NOMO-1 treated with DMSO at 0.1 percent for 48 hours (cell line): ENCODE results near the gene ZFYVE27.

ENCODE experiments used
- DNase-seq: peaks from one replicate; lab custom pipeline; 2025; ENCODE audit not compliant: unreplicated experiment; lab: John Stamatoyannopoulos, UW

ZFYVE27 gene

DNA sequence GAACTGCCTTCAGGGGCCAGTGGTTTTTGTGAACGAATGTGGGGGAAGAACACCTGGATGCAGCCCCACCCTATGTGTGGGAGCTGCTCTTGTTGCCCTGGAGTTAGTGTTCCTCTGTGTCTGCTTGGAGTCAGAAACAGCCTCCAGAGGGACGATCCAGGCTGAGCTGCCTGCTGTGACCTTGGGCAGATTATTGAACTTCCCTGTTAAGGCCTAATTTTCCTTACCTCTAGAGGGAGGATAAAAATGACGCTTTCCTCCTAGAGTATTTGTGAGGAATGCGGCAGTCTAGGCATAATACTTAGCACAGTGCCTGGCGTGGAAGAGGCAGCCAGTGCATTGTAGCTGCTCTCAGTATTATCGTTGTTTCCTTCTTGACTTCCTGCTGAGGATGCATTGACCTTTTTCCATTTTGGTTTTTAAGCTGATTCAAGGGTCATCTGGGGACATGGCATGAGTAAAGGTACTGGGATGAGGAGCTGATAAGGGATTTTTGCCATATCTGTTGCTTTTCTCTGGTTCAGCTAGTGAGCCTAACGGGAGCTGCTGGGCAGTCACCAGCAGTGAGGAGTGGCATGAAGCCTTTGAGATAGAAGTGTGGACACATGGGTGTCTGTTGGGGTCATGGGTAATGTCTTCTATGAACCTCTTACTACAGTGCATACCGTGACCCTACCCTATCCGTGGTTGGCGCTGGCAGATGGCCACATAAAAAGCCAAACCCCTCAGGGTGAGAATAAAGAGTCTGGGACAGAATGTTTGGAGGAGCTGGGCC, 6.4 kb downstream of the ZFYVE27 start:
- DNase-seq, result no peak

DNA sequence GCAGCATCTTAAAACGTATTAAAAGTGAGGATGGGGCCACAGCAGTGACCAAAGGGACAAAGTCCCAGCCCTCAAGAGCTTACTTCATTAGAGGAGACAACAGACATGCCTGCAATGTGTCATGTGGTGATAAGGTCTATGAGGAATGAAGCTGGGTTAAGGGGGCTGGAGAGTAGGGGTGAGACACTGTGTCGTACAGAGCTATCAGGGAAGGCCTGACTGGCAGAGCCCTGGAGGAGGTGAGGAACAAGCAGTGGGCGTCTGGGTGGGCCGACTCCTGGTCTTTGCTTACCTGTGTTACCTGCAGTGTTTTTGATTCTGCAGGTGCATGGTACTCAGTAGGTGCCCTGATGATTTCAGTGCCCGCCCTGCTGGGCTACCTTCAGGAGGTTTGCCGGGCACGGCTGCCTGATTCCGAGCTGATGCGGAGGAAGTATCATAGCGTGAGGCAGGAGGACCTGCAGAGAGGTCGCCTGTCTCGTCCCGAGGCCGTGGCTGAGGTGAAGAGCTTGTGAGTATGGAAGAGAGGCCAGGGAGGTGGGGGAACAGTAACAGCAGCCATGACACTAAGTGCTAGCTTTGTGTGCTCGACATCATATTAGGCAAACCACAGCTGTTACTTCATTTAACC, 7.6 kb downstream of the ZFYVE27 start:
- DNase-seq, result no peak

DNA sequence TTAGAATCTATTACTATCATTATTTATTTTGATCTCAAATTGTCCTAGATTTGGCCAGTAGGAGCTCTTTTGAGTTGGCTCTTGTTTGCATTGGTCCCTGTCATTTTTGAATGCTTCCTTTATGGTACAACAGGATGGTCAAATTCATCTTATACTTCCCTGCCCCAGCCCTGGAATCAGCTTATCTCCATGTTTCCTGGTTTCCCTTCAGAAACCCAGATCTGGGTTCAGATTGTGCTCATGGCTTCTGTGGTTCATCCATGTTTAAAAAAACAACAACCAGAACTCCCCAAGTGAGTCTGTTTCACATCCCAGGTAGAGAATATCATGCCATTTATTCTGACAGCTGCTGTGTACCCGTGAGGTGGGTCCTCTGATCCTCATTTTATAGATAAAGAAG, 10.6 kb downstream of the ZFYVE27 start:
- no peak for DNase-seq

DNA sequence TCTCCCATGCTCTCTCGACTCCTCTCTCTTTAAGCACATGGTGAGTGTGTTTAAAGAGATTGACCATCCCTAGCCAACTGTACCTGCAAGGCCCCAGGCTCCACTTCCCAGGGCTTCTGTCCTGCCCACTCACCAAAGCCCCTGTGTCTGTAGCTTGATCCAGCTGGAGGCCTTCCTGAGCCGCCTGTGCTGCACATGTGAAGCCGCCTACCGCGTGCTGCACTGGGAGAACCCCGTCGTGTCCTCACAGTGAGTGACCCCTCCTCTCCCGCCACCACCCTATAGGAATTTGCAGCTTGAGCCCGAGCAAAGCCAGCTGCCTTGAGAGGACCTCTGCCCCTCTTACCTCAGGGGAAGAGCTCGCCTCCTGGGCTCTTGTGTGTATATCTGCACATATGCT, 11.2 kb downstream of the ZFYVE27 start:
- no peak for DNase-seq

DNA sequence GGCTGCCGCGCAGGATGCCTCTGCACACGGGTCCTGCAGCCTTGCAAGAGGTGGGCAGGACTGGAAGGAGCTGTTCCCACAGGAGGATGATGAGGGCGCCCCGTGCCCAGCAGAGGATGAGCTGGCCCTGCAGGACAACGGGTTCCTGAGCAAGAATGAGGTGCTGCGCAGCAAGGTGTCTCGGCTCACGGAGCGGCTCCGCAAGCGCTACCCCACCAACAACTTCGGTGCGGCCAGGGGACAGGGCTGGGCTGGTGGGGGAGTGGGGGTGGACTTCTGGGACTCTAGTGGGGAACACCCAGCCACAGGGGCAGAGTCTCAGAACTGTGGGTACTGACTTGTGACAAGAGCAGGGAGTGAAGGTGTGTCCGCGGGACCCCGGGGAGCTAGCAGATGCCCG, 16.0 kb downstream of the ZFYVE27 start:
- DNase-seq, result no peak

DNA sequence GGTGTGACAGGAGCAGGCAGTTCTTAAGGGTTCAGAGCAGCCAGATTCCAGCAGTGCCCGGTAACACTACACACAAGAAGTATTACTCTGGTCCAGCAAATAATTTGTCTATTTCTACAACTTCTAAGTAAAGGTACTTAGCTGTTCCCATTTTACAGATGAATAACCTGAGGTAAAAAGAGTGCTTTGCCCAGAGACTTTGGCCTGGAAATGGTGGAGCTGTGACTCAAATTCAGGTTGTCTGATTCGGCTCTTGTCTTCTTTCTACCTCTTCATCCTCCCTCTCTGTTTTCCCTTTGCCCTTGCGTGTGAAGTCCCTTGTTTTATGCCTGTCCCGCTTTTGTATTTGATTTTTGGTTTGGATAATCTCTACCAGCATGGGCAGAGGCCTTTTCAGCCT, 17.8 kb downstream of the ZFYVE27 start:
- no peak for DNase-seq

DNA sequence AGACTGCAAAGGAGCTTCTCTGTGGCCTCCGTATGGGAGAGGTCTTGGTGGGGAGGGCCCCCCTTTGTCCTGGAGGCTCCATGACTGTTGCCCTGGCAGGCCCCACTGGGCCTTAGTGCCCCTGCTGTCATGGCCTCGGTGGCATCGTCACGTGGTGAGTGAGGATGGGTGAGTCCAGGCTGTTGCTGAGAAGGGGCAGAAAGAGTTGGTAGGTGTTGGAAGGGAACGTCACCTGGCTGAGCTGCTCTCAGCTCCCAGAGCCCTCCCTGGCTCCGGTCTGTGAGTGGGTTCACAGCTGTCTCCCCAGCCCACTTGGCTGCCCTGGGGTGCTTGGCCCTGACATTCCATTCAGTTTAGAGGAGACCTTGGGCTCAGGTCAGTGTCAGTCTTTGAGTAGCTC, 18.8 kb downstream of the ZFYVE27 start:
- DNase-seq, result no peak

DNA sequence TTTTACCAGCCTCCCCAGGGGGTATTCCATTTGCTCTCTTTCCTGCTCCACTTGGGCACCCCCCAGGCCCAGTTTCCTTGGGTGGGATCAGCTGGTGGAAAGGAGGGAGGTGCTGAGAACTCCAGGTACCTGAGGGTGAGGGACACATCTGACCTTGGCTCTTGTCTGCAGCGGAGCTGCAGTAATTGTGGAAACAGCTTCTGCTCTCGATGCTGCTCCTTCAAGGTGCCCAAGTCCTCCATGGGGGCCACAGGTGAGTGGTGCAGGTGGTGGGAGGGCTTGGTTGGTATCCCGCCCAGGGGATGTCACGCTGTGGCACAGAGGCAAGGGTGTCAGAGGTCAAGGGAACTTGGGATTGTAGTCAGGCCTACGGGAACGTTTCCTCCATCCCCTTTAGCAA, 20.5 kb downstream of the ZFYVE27 start:
- no peak for DNase-seq

DNA sequence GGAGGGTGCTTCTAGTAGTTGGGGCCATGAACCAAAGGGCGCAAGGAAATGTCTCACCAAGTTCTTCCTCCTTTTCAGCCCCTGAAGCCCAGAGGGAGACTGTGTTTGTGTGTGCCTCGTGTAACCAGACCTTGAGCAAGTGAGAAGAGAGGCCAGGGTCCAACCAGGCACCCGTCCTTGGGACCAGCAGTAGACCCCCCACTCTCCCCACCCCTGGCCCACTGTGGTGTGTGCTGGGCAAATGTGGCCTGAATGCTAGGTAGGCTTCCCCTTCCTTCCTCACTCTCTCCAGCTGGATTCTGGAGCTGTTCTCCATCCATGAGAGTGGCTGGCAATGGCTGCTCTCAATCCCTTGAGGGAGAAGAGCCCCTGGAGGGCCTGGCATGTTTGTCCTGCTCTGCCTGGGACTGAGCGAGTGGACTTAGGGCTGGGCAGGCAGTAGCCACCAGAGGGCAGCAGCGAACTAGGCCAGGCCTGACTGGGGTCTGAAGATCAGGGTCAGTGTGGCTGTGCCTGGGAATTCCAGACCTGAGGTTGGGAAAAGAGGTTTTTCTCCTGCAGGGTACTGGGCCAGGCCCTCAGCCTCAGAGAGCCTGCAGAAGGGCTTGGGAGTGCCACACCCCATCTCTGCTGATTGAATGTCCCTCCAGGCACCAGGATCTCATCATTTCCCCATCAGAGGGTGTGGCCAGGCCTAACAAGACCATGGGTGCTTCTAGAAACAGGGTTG, 22.4 kb downstream of the ZFYVE27 start:
- DNase-seq, result peak; percentile 36

DNA sequence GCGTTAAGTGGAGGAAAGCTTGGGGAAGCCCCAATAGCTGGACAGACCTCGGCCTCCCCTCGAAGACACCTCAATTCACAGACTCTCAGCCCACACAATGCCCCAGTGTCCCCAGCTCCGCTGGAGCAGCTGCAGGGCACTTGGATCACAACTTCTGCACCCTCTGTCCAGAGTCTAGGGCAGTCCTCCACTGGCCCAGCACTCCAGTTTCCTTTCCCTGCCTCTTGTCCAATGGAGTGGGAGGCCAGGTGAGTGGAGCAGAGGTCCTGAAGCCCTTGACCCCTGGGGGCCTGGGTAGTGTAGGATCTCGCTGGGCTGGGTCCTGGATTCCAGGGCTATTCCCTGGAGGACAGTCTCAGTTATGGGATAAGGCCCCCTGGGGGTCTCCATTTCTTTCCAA, 23.0 kb downstream of the ZFYVE27 start:
- no peak for DNase-seq

DNA sequence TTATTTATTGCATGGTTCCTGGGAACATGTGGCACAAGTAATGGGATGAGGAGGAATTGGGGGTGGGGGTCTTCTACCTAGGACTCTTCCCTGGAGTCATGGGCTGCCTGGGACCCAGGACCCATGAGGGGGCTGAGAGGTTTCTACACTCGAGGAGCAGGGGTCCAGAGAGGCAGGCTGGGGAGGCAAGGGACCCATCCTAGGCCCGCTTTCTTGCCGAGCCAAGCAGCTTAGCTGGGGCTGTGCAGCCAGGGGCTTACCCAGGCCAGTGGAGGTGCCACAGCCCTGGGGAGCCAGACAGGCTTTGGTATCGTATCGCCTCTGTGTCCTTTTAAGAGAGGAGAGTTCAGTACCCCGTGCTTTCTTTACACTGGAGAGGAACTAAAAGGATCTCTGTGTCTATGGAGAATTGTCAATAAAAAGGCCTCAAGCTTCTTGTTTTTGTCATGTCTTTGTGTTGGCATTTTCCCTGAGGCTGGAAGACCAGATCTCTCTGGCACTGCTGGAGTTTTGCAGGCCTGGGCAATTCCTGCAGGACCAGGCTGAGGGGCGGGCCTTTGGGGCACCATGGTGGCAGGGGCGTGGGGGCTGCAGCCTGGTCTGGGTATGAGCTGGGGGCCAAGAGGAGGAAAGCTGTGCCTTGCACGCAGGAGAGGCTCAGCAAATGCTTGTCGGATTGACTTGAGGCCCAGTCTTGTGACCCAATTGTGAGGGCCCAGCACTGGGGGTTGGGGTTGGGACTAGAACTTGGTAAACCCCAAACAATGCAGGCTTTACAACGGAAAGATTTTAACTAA, 23.7 kb downstream of the ZFYVE27 start:
- no peak for DNase-seq

DNA sequence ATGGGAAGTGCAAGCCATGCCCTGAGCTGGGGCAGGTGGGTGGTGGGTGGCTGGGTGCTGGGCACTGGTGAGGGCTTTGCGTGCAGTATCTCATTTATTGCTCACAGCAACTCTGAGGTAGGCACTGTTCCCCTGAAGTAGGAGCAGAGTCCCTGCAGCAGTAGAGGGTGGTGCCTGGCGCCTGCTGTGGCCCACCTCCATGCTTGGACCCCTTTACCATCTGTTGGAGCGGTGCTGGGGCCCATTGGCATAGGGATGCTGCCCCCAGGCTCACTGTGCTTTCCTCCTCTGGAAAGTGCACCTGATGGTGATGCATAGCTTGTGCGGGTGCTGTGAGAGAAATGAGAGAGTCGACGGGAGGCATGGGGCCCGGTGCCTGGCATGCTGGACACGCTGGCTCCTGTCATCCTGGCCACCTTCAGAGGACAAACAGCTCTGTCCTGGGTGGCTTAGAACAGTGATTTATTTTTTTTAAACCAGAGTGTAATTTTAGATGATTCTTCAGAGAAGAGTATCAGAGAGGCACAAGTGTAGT, 24.5 kb downstream of the ZFYVE27 start:
- DNase-seq, result no peak

DNA sequence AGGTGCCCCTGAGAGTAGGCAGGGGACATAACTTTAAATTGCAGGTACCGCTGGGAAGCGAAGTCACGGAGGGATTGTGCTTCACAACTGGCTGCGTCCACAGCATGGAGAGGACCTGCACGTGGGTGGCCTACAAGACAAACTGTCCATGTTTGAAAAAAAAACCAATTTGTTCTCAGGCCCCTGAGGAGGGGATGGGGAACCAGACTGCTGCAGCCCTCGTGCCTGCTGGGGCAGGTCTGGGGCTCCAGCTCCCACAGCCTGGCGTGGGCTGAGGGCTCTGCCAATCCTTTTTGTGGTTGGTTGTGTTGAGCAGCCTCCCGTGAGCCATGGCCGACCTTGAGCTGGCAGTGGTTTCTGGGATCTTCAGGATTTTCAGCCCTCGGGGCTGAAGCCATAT, 25.1 kb downstream of the ZFYVE27 start:
- no peak for DNase-seq

DNA sequence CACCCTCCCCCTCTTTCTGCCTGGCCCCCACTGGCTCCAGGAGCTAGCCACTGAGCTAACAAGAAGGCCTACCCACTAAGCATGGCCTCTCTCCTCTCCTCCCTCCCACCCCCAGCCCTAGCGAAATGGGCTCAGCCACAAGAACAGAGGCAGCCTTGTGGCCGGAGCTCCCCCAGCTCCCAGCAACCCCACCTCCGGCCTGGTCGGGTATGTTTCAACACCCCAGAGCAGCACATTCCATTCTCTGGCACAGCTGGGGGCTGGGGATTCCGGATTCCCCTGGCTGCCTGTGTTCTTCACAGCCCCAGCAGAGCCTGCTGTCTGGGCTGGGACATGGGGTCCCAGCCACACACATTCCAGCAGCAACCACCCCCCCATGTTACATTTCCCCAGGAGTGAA, 25.9 kb downstream of the ZFYVE27 start:
- DNase-seq, result no peak

DNA sequence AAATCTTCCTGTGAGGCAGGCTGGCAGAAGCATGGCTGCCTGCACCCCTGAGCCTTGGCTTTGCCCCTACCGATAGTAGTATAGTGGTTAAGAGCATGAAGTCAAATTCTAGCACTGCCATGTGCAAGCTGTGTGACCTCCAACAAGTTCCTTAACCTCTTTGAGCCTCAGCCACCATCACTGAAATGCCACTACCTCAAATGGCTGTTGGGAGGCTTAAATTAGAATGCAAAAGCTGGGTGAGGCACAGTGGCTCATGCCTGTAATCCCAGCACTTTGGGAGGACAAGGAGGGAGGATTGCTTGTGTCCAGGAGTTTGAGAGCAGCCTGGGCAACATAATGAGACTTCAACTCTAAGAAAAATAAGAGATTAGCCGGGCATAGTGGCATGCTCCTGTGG, 26.5 kb downstream of the ZFYVE27 start:
- DNase-seq, result no peak

DNA sequence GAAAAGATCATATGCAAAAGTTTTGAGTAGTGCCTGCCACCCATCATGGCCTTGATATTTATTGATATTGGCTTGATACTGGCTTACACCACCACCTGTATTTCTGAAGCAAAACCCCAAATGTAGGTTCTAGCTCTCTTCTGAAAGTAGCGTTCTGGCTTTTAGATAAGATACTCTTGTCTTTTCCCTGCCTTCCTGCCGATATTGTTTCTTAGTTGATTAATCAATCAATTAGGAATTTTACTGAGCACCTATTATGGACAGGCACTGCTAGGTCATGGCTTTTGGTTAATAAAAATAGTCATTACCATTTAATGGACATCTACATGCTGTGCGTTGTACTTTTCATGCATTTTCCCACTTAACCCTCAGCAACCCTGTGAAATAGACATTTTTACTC, 27.0 kb downstream of the ZFYVE27 start:
- no peak for DNase-seq

DNA sequence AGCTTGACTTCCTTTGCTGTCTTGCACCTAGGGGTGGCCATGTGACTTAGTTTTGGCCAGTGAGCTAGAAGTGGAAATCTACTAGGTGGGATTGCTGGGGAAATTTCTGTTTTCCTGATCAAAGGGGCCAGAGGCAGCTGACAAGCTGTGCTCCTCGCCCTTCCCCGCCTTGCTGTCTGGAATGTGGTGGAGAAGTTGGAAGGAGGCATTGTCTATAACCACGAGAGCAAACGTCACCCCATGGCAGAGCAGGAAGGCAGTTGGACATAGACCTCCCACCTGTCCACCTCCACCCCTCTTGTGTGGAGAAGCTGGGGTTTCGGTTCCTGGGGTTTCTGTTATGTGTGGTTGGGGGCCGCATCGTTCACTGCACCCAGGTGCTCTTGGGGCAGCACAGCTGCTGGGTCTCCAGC, 27.6 kb downstream of the ZFYVE27 start:
- no peak for DNase-seq

DNA sequence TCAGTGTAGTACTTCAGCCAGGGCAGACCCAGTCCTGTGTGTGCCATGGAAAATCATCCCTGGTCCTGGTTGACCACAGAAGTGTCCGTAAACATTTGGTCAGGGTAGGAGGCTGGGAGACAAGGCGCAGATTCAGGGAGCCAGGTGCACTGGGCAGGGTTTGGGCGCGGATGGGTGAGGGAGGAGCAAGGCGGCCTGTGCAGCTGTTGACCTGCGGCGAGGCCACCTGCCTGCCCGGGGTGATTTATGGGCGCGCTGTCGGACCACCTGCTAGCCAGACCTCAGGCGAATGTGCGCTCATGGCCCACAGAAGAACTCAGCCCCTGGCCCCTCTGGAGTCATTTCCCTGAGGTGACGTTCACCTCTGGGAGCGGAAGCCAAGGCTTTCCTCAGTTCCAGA, 28.3 kb downstream of the ZFYVE27 start:
- no peak for DNase-seq

DNA sequence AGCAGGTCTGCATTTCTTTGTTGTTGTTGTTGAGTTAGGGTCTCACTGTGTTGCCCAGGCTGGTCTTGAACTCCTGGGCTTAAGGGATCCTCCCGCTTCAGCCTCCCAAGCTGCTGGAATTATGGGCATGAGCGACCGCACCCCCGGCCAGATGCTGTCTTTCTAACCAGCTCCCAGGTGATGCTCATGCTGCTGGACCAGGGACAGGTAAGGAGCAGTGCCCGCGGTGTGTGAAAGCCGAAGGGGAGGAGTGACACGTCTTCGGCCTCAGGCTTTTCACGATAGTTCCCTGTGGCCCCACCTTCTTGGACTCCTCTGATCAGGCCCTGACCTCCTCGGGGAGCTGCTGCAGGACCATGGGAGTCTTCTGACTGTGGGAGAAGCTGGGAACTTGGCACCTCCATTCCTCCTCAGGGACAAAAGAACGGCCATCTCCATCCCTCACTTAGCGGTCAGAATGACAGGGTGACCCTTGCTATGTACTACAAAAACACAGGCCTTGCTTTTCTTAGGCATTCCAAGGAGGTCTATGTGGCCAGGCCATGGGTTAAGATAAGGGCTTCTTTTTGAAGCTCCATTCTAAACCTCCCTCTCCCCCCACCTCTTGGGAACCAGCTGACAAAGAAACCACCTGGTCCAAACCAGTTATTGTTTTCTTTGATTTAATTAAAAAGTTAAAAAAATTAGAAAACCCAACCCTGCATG, 29.3 kb downstream of the ZFYVE27 start:
- no peak for DNase-seq
